Measurements from ENCODE around the gene CD28. TPM values are rescaled to one million over a fixed set of nuclear protein-coding genes. Genes with fewer than 3 reads are reported as not detected.
"Not testable (repeated sequence)": the region's sequence is repeated elsewhere in the genome, so short reads cannot be mapped to it uniquely, and the experiment has no call there.

Gene CD28
- total and polyA plus RNA-seq, 10 donors: 1.3 to 22.4 (median 13.0) TPM

- H3K27me3 ChIP-seq (replicated peaks in 1 of 7): no peaks in the 10 kb centered on the region
- no peak for DNase-seq
- peaks cover 0 to 5% (median 0%) of the 10 kb centered on the region in 8 donors for H3K9me3 ChIP-seq
- peaks cover 0 to 4% (median 2%) of the 10 kb centered on the region in 6 donors for H3K4me1 ChIP-seq
- no peak overlapping the region for H3K27ac ChIP-seq
- no peak overlapping the region for H3K4me3 ChIP-seq
- 68 to 82% (median 74%) methylated on average over 5 of the region's 5 CpGs for WGBS, 5 donors
- H3K36me3 ChIP-seq: no peaks in the 10 kb centered on the region
- TF ChIP-seq POLR2AphosphoS5 (IDR thresholded peaks at IDR 0.05) (no peak), POLR2A (IDR thresholded peaks at IDR 0.05) (no peak), CTCF (IDR thresholded peaks at IDR 0.05 in 8 of 11, conservative IDR thresholded peaks at IDR 0.05 in 3 of 11) (no peak)
- intact Hi-C loops (cut with DNase I; ENCODE audit: low total_unique reads): no loop called here
Observed at GRCh38 chr2:203777030-203777429, 70.6 kb downstream of the CD28 start.

- H3K4me3 ChIP-seq; H3K27ac ChIP-seq; H3K27me3 ChIP-seq (replicated peaks in 1 of 7); H3K9me3 ChIP-seq; DNase-seq; H3K36me3 ChIP-seq; intact Hi-C loops (cut with DNase I; ENCODE audit: low total_unique reads): not testable (repeated sequence)
- WGBS, 5 donors: 65 to 79% (median 73%) methylated on average over 4 of the region's 4 CpGs
- H3K4me1 ChIP-seq: peaks cover 0 to 19% (median 16%) of the 10 kb centered on the region in 6 donors
Observed at GRCh38 chr2:203779477-203780073, 73.1 kb downstream of the CD28 start.

- intact Hi-C loops (cut with DNase I; ENCODE audit: low total_unique reads): no loop called here
- TF ChIP-seq POLR2A (IDR thresholded peaks at IDR 0.05): no peak
- no peak for TF ChIP-seq CTCF (IDR thresholded peaks at IDR 0.05 in 8 of 11, conservative IDR thresholded peaks at IDR 0.05 in 3 of 11)
- no peak for TF ChIP-seq POLR2AphosphoS5 (IDR thresholded peaks at IDR 0.05)
- DNase-seq: no peak
- H3K4me1 ChIP-seq: peaks cover 0 to 19% (median 16%) of the 10 kb centered on the region in 6 donors
- H3K9me3 ChIP-seq: peaks cover 0 to 5% (median 0%) of the 10 kb centered on the region in 8 donors
- no peaks in the 10 kb centered on the region for H3K36me3 ChIP-seq
- H3K27me3 ChIP-seq (replicated peaks in 1 of 7): no peaks in the 10 kb centered on the region
- H3K27ac ChIP-seq: no peak overlapping the region
- H3K4me3 ChIP-seq: no peak overlapping the region
Observed at GRCh38 chr2:203780231-203780630, 73.8 kb downstream of the CD28 start.

- Histone ChIP-seq H3K4me1 (peaks cover 0 to 22% (median 19%) of the 10 kb centered on the region in 6 donors), H3K4me3 (no peak overlapping the region), H3K36me3 (no peaks in the 10 kb centered on the region), H3K27me3 (replicated peaks in 1 of 7) (no peaks in the 10 kb centered on the region), H3K9me3 (peaks cover 0 to 5% (median 0%) of the 10 kb centered on the region in 8 donors), H3K27ac (no peak overlapping the region)
- intact Hi-C loops (cut with DNase I; ENCODE audit: low total_unique reads): no loop called here
- no peak for TF ChIP-seq POLR2A (IDR thresholded peaks at IDR 0.05)
- no peak for TF ChIP-seq POLR2AphosphoS5 (IDR thresholded peaks at IDR 0.05)
- TF ChIP-seq CTCF (IDR thresholded peaks at IDR 0.05 in 8 of 11, conservative IDR thresholded peaks at IDR 0.05 in 3 of 11): no peak
- no peak for DNase-seq
- WGBS, 5 donors: 84 to 94% (median 92%) methylated on average over 2 of the region's 2 CpGs
Observed at GRCh38 chr2:203781151-203781550, 74.7 kb downstream of the CD28 start.

All from spleen (tissue), 11 donors.